D721Med (cell line): ENCODE measurements around the gene ZMIZ1.

Experiments used
- DNase-seq: peaks from one replicate; pipeline ENCODE4 v3.0.0; 2011; ENCODE audit warnings: low spot score; ENCODE audit not compliant: insufficient read length
- FAIRE-seq: peaks from 2 replicates; lab custom pipeline; 2011; peaks lifted over from hg19 to GRCh38; lab: Jason Lieb, UNC
- TF ChIP-seq, protein P1 (sequence below): IDR thresholded peaks from 2 replicates; pipeline ENCODE4 v1.5.1; 2012; ENCODE audit warnings: mild to moderate bottlenecking, control low read depth; ENCODE audit not compliant: insufficient read depth; ENCODE audit errors: missing control alignments

Gene ZMIZ1

DNA sequence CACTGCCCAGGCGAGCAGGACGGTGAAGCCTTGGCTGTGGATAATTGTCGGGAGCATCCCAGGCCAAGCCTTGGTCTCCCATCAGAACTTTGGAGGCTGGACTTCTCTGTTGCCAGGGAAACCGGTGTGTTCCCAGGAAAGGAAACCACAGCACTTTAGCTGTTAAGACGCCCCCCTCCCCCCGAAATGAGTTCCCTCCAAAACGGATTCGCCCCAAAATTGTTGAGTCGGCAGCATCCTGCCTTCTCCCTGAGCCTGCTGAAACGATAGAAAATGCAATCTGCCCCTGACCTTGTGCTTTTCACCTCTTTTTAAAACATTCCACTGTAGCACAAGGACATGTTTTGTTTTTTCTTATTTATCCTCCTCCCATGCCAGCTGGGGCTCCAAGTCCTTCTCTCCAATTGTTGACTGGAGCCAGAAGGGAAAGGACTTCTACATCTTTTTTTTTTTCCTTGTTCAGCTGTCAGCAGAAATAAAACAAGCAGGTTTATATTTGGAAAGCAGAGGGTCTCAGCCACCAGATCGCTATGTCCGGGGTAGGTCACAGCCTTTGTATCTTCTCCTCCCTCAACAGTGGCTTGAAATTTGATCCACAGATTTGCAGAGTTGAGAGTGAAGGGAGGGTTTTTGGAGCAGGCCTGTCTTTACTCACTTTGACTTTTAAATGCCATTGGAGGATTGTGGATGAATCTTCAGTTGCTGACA is 116.5 kb downstream of the ZMIZ1 start:
- FAIRE-seq = no peak
- TF ChIP-seq, protein P1, sequence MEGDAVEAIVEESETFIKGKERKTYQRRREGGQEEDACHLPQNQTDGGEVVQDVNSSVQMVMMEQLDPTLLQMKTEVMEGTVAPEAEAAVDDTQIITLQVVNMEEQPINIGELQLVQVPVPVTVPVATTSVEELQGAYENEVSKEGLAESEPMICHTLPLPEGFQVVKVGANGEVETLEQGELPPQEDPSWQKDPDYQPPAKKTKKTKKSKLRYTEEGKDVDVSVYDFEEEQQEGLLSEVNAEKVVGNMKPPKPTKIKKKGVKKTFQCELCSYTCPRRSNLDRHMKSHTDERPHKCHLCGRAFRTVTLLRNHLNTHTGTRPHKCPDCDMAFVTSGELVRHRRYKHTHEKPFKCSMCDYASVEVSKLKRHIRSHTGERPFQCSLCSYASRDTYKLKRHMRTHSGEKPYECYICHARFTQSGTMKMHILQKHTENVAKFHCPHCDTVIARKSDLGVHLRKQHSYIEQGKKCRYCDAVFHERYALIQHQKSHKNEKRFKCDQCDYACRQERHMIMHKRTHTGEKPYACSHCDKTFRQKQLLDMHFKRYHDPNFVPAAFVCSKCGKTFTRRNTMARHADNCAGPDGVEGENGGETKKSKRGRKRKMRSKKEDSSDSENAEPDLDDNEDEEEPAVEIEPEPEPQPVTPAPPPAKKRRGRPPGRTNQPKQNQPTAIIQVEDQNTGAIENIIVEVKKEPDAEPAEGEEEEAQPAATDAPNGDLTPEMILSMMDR = no peak
- no peak for DNase-seq

DNA sequence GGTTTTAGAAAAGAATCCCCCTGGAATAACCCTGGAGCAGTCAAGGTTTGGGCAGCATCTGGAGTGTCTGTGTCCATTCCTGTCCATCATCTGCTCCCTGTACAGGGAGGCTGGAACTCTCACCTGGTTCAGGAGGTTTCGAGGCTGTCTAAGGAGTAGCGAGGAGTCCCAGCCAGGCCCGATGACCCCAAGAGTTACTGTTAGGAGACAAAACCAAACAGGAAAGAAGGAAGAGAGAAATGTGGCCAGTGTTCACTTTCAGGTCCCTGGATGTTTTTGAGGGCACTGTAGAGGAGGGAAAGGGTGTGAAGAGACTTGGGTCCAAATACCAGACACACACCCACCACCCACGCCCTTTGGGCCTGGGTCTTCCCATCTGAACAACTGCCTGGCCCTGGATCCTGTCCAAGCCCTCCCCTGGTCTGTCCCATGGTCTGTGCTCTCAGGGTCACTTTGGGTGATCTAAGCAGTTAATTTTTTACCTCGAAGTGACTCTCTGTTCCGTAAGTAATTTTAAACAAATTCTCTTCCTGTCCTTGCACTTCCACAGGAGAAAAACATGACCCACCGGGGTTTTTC is 117.1 kb downstream of the ZMIZ1 start:
- no peak for FAIRE-seq
- no peak for DNase-seq
- TF ChIP-seq, protein P1 = no peak

DNA sequence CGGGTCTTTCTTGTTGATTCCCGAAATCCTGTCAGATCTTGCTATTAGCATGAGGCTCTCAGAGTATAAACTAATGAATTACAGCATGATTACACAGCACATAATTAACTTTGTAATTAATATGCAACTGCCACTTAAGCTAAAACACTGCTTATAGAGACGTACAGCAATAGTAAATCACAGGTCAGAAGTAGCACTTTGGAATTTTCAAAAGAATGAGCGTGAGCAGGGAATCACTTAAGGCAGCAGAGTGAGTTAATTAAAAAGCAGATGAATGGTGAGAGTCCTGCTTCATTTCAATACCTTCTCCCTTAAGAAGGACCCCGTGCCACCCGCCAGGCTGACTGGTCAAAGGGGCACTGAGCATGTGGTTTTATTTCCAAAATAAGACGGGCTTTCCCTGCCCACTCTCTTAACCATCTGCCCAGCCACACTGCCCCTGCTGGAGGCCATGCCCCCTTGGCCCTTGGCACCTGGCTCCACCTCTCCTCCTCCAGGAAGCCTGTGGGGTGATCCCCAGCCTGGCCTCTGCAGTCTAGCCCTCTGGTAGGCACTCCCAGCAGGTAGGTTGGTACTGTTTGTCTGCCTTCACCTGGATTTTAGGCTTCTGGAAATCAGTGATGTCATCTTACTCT is 117.8 kb downstream of the ZMIZ1 start:
- DNase-seq (no peak), FAIRE-seq (no peak)
- TF ChIP-seq, protein P1 = no peak

DNA sequence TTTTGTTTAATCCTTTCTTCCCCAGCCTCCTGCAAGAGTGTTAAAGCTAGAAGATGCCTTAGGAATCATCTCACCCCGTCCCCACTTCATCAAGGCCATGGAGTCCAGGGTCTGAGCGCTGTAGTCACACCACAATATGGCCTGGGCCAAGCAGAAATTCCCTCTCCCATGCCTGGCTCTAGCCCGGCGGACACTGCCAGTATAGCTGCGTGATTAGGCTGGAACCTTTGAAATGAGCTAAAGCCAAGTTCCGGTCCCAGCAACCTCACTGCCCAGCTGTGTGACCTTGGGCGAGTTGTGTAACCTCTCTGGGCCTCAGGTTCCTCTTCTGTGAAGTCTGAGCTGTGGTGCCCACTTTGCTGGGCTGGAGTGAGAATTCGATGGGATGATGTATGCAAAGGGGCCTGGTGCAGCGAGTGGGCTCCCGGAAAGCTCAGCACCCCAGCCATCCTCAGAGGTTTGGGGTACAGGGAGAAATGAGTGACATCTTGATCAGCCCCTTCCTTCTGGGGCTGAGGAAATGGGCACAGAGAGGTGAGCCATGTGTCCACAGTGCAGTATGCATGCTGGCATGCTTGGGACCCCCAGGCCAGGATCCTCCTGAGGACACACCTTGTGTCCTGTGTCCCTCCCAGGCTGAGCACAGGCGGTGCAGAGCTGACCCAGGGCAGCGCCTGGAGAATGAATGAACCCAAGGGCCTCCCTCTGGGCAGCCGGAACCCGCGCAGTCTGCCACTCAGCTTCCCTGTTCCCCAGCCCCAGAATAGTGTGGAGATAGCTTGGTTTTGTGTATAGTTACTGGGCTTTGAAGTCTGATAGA is 118.6 kb downstream of the ZMIZ1 start:
- DNase-seq = no peak

DNA sequence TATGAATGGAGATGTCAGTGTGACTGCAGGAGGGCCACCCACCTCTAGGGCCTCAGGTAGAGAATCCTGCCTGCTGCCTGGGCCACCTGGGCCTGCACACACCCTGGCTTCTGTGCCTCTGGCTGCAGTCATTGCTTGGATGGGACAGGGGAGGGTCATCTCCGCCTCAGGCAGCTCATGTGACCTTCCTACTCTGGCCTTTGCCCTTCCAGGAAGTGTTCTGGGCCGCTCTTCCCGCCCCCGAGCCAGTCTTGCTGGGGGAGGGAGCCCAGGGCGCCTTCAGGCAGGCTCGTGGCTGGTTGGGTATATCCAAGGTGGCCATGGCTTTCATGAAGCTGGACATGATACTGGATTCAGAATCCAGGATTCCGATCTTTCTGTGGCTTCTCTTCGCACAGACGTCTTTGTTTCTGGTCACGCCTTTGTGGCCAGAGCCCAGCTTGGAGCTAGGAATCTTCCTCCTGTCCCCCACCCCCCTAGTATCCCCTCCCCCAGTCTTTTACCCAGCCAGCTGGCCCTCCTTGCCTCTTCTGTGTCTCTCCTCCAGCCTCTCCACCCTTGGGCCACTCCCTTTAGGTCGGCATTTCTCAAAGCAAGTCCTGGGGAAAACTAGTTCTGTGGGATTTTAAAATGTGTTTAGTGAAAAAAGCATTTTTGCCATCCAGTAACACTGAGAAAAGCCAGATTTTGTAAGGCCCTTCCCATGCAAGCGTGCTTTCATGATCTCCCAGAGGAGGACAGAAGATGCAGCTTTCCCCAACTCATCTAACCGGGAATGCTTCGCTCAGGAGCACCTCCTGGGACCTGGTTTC is 119.6 kb downstream of the ZMIZ1 start:
- DNase-seq (no peak), FAIRE-seq (no peak)

More for the DNA sequence above, 118.6 kb downstream of the ZMIZ1 start:
- no peak for FAIRE-seq
- TF ChIP-seq, protein P1 = no peak

DNA sequence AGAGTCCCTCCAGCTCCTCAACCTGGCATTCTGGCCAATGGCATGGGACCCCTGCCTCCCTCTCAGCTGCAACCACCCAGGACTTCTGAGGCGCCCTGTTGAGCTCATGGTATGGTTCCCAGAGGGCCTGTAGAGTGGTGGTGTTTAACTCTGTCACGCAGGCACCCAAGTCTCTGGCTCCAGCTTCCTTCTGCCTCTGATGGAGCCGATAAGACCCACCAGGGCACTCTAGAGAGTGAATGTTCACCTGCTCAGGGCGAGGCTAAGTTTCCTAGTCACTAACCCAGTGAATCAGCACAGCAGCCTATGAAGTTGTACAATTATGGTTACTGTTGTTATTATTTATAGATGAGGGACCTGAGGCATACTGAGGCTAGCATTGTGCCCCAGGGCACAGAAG is 120.4 kb downstream of the ZMIZ1 start:
- TF ChIP-seq, protein P1 = no peak
- DNase-seq (no peak), FAIRE-seq (no peak)

More for the DNA sequence above, 119.6 kb downstream of the ZMIZ1 start:
- TF ChIP-seq, protein P1 = no peak
